Sciatic nerve (tissue), 2 donors: ENCODE results near the gene MFN1. TPM values are rescaled to one million over a fixed set of nuclear protein-coding genes. Genes with fewer than 3 reads are reported as not detected.

Experiments
- ATAC-seq: fragments of 200-7000 bp; cut with Tn5 transposase; one replicate; pipeline ENCODE4 v1.9.1; 2020; ENCODE audit warnings: mild to moderate bottlenecking, moderate library complexity
- DNase-seq: peaks from one replicate; pipeline ENCODE4 v3.0.0-alpha.2; 2020; ENCODE audit warnings: low spot score
- intact Hi-C: fragments of 100-400 bp; cut with DNase I; formaldehyde crosslinking; loops from one replicate; pipeline ENCODE4 v1.14.2; 2022
- total RNA-seq: library from RNA; stranded (reverse); fragmentation: NEBNext Ultra II Directional; extraction: Animal tissue kit (Norgen Biotek cat#: 25700); gene quantifications from one replicate; pipeline ENCODE4 v1.2.1, GENCODE V29; 2021
- donor health status: DM: no; HTN: no; CAD: no.
- donor health status: DM: no; HTN: no; CAD: no.

MFN1 gene
- total RNA-seq, 1 donor from 2014 or later = 61.2 TPM

GRCh38 chr3:179332240-179332639, 15.3 kb upstream of the MFN1 start:
- intact Hi-C loops = no loop called here
- DNase-seq (no peak), ATAC-seq (no peak)

- intact Hi-C loops = no loop called here
- DNase-seq (no peak), ATAC-seq (no peak)
Measured at GRCh38 chr3:179333084-179333483, 14.4 kb upstream of the MFN1 start.

- intact Hi-C loops = no loop called here
- ATAC-seq (no peak), DNase-seq (no peak)
Measured at GRCh38 chr3:179336345-179336929, 11.1 kb upstream of the MFN1 start.

- intact Hi-C loops = no loop called here
- ATAC-seq (no peak), DNase-seq (no peak)
Measured at GRCh38 chr3:179348325-179349013, 960 bp downstream of the MFN1 start.

GRCh38 chr3:179355996-179356395, 8.5 kb downstream of the MFN1 start:
- intact Hi-C loops = no loop called here
- ATAC-seq (no peak), DNase-seq (no peak)

GRCh38 chr3:179363332-179363731, 15.8 kb downstream of the MFN1 start:
- ATAC-seq (no peak), DNase-seq (no peak)
- intact Hi-C loops = no loop called here

- intact Hi-C loops = no loop called here
- DNase-seq = no peak
- no peak for ATAC-seq
Measured at GRCh38 chr3:179369621-179370020, 22.1 kb downstream of the MFN1 start.

GRCh38 chr3:179373938-179374337, 26.4 kb downstream of the MFN1 start:
- DNase-seq = no peak
- intact Hi-C loops = no loop called here
- no peak for ATAC-seq

GRCh38 chr3:179375091-179375999, 27.8 kb downstream of the MFN1 start:
- intact Hi-C loops = no loop called here
- no peak for DNase-seq
- no peak for ATAC-seq

GRCh38 chr3:179376474-179376873, 29.0 kb downstream of the MFN1 start:
- ATAC-seq (no peak), DNase-seq (no peak)
- intact Hi-C loops = no loop called here

GRCh38 chr3:179391906-179392305, 44.4 kb downstream of the MFN1 start:
- intact Hi-C loops = no loop called here
- no peak for ATAC-seq
- DNase-seq = no peak

GRCh38 chr3:179398574-179399231, 51.2 kb downstream of the MFN1 start:
- intact Hi-C loops = no loop called here
- DNase-seq = no peak
- no peak for ATAC-seq

GRCh38 chr3:179401561-179401960, 54.1 kb downstream of the MFN1 start:
- intact Hi-C loops = no loop called here

GRCh38 chr3:179402963-179403362, 55.5 kb downstream of the MFN1 start:
- no peak for DNase-seq
- no peak for ATAC-seq
- intact Hi-C loops = no loop called here

More at GRCh38 chr3:179401561-179401960, 54.1 kb downstream of the MFN1 start:
- DNase-seq (no peak), ATAC-seq (no peak)

GRCh38 chr3:179404307-179404706, 56.8 kb downstream of the MFN1 start:
- ATAC-seq (no peak), DNase-seq (no peak)
- intact Hi-C loops = no loop called here

- DNase-seq = no peak
- intact Hi-C loops = no loop called here
- peak; percentile 34 for ATAC-seq
Measured at GRCh38 chr3:179410331-179410730, 62.8 kb downstream of the MFN1 start.

GRCh38 chr3:179410999-179411398, 63.5 kb downstream of the MFN1 start:
- no peak for ATAC-seq
- no peak for DNase-seq

GRCh38 chr3:179414804-179415203, 67.3 kb downstream of the MFN1 start:
- DNase-seq (no peak), ATAC-seq (no peak)
- intact Hi-C loops = no loop called here

More at GRCh38 chr3:179410999-179411398, 63.5 kb downstream of the MFN1 start:
- intact Hi-C loops = no loop called here

GRCh38 chr3:179415377-179415776, 67.9 kb downstream of the MFN1 start:
- intact Hi-C loops = no loop called here
- ATAC-seq (no peak), DNase-seq (no peak)
